ENCODE data around the gene PRORP. TPM values are rescaled to one million over a fixed set of nuclear protein-coding genes. Genes with fewer than 3 reads are reported as not detected.

Gene PRORP
- total and polyA plus RNA-seq, 9 of the 15 experiments (the other 6 are each of a cell fraction or from before 2014, with no cell fraction given) = 21.9 to 48.7 (median 36.5) TPM

GRCh38 chr14:35114036-35114435 lies 8.3 kb upstream of the PRORP start:
- no peaks in the 10 kb centered on the region for H3K79me2 ChIP-seq (ENCODE audit: control insufficient read depth, insufficient read depth, low read length)
- 93% methylated on average over 2 of the region's 2 CpGs for WGBS (ENCODE audit: insufficient coverage, low coverage, missing lambda C conversion rate)
- H3K4me2 ChIP-seq (ENCODE audit: insufficient read depth, low read length) = no peak overlapping the region
- in situ Hi-C loops (cut with MboI) (no loop called here), intact Hi-C loops (cut with micrococcal nuclease) (no loop called here)
- H2AFZ ChIP-seq (ENCODE audit: low read depth, low read length) = no peak overlapping the region
- H3K36me3 ChIP-seq (ENCODE audit: control insufficient read depth, insufficient read depth, low read length) = peaks cover 34% of the 10 kb centered on the region; the same call in 2 of the 3 replicates
- POLR2A ChIA-PET = interaction anchor here (1.6 kb wide), 1 partner anchor 10 kb away, joined by 10 read pairs; no protein-coding TSS in a partner anchor
- no peaks in the 10 kb centered on the region for H4K20me1 ChIP-seq (replicated peaks; ENCODE audit: control insufficient read depth, insufficient read depth, low read length)
- ATAC-seq = no peak
- CTCF ChIA-PET (ENCODE audit: low intra/inter-chr PET ratio) = no interaction called here
- TF ChIP-seq E4F1 (CRISPR knock-in tag; IDR thresholded peaks at IDR 0.05; ENCODE audit: borderline replicate concordance) (no peak), IRF2 (CRISPR knock-in tag; IDR thresholded peaks at IDR 0.05) (no peak), ASH1L (IDR thresholded peaks at IDR 0.05; ENCODE audit: borderline replicate concordance, low read depth, partially characterized antibody) (no peak), ATF3 (IDR thresholded peaks at IDR 0.05) (0 out of 2 replicates have a peak, but pooled peaks have one; percentile 13), ATF3 (CRISPR knock-in tag; conservative IDR thresholded peaks at IDR 0.05) (no peak), MCM7 (IDR thresholded peaks at IDR 0.05) (no peak), TSC22D4 (tag; IDR thresholded peaks at IDR 0.05) (no peak)
- no peak overlapping the region for H3K4me3 ChIP-seq
- BruUV-seq (replicated peaks) = no TSS peak
- 0 out of 2 replicates have a peak, but pooled peaks cover 2% of the 10 kb centered on the region for H3K9me3 ChIP-seq (replicated peaks; ENCODE audit: control insufficient read depth, insufficient read depth, low read depth, low read length)
- no peak for DNase-seq (ENCODE audit: extremely low read depth in 1 of 4, low spot score in 3 of 4)
- H3K4me1 ChIP-seq (replicated peaks in 1 of 2; ENCODE audit: control insufficient read depth in 2 of 2, insufficient read depth in 2 of 2, low read length in 2 of 2) = peaks cover 0 to 6% of the 10 kb centered on the region in 2 experiments; a peak in 2 of 5 replicates
- no peak for FAIRE-seq
- no peak overlapping the region for H3K27ac ChIP-seq (ENCODE audit: extremely low read depth, low read depth, low read length)
- H3K9me1 ChIP-seq (ENCODE audit: control insufficient read depth, insufficient read depth, low read length) = no peaks in the 10 kb centered on the region
- no peaks in the 10 kb centered on the region for H3K27me3 ChIP-seq (ENCODE audit: control insufficient read depth in 2 of 2, insufficient read depth in 2 of 2, low read length in 2 of 2)
- no peak overlapping the region for H3K9ac ChIP-seq (ENCODE audit: insufficient read depth in 1 of 2, low read depth in 2 of 2, low read length in 2 of 2)
